Fibroblast of lung (primary cell): ENCODE results near the gene KCND1. TPM values are rescaled to one million over a fixed set of nuclear protein-coding genes. Genes with fewer than 3 reads are reported as not detected.

Experiments
- DNase-seq, 2 donors: peaks; one replicate each; pipeline versions ENCODE4 v3.0.0 to v3.0.0-alpha.2; 2010; ENCODE audit warnings: low read depth in 2 of 2
- H2AFZ ChIP-seq: 2 replicates; pipeline ENCODE4 v1.5.1; 2012; ENCODE audit warnings: low read length, control low read depth, inconsistent platforms
- H3K27ac ChIP-seq: 2 replicates; pipeline ENCODE4 v1.5.1; 2011; ENCODE audit warnings: low read length, control low read depth; ENCODE audit not compliant: insufficient read depth
- H3K27me3 ChIP-seq: 2 replicates; pipeline ENCODE4 v1.5.1; 2011; ENCODE audit warnings: mild to moderate bottlenecking, low read length; ENCODE audit not compliant: control insufficient read depth, insufficient read depth
- H3K36me3 ChIP-seq: 2 replicates; pipeline ENCODE4 v1.5.1; 2011; ENCODE audit warnings: low read length; ENCODE audit not compliant: control insufficient read depth, insufficient read depth
- H3K4me1 ChIP-seq: 2 replicates; pipeline ENCODE4 v1.5.1; 2011; ENCODE audit warnings: low read length; ENCODE audit not compliant: control insufficient read depth, insufficient read depth; ENCODE audit errors: extremely low read depth
- H3K4me2 ChIP-seq: 2 replicates; pipeline ENCODE4 v1.5.1; 2011; ENCODE audit warnings: low read length, control low read depth; ENCODE audit not compliant: insufficient read depth; ENCODE audit errors: extremely low read depth
- H3K4me3 ChIP-seq, 4 experiments: fragments of 200-600 bp in 1 of 4; sonication (generic) in 1 of 4; replicated peaks in 1 of 4; 2 replicates each; pipeline ENCODE4 v1.5.1; 2011 to 2016; ENCODE audit warnings: low read length in 4 of 4, low read depth in 3 of 4, mild to moderate bottlenecking in 3 of 4, control low read depth in 2 of 4, inconsistent platforms in 1 of 4, mixed read lengths in 1 of 4; ENCODE audit not compliant: insufficient read depth in 1 of 4; ENCODE audit errors: control extremely low read depth in 1 of 4
- H3K79me2 ChIP-seq: 2 replicates; pipeline ENCODE4 v1.5.1; 2012; ENCODE audit warnings: mild to moderate bottlenecking, low read length, inconsistent platforms; ENCODE audit not compliant: control insufficient read depth, insufficient read depth
- H3K9ac ChIP-seq: 2 replicates; pipeline ENCODE4 v1.5.1; 2011; ENCODE audit warnings: mild to moderate bottlenecking, low read length, control low read depth; ENCODE audit not compliant: insufficient read depth
- H3K9me3 ChIP-seq: 2 replicates; pipeline ENCODE4 v1.5.1; 2012; ENCODE audit warnings: low read depth, low read length; ENCODE audit not compliant: control insufficient read depth, insufficient read depth
- H4K20me1 ChIP-seq: 2 replicates; pipeline ENCODE4 v1.5.1; 2011; ENCODE audit warnings: low read length; ENCODE audit not compliant: control insufficient read depth, insufficient read depth; ENCODE audit errors: extremely low read depth
- EZH2 ChIP-seq: IDR thresholded peaks from 2 replicates; pipeline ENCODE4 v1.5.1; 2012; ENCODE audit warnings: low read length, control low read depth, mild to moderate bottlenecking; ENCODE audit errors: missing control alignments
- polyA plus RNA-seq, 2 donors: library from polyadenylated mRNA; depleted of rRNA in 1 of 2; stranded (reverse) in 1 of 2; unstranded in 1 of 2; fragments of >200 nt; gene quantifications; 2 replicates each; pipeline ENCODE4 v1.2.1, GENCODE V29; 2011 to 2012; ENCODE audit warnings: missing spikeins in 1 of 2
- total RNA-seq: library from RNA; depleted of rRNA; stranded (reverse); fragments of >200 nt; gene quantifications from 2 replicates; pipeline ENCODE4 v1.2.1, GENCODE V29; 2014
- TF ChIP-seq, protein P1 (sequence below), 2 donors: IDR thresholded peaks in 1 of 2; conservative IDR thresholded peaks in 1 of 2; 1 replicate in 1 of 2; 2 replicates in 1 of 2; pipeline ENCODE4 v1.5.1; 2011 to 2012; ENCODE audit warnings: low read length in 2 of 2, control low read depth in 1 of 2, inconsistent platforms in 1 of 2, low read depth in 1 of 2, mild to moderate bottlenecking in 1 of 2

The KCND1 gene
- total and polyA plus RNA-seq, 2 donors (not counting 1 experiment from before 2014, with no cell fraction given), result 0.41 to 1.3 TPM

GRCh38 chrX:48940404-48940955 lies 31.2 kb downstream of the KCND1 start:
- TF ChIP-seq EZH2, result no peak
- TF ChIP-seq, protein P1, sequence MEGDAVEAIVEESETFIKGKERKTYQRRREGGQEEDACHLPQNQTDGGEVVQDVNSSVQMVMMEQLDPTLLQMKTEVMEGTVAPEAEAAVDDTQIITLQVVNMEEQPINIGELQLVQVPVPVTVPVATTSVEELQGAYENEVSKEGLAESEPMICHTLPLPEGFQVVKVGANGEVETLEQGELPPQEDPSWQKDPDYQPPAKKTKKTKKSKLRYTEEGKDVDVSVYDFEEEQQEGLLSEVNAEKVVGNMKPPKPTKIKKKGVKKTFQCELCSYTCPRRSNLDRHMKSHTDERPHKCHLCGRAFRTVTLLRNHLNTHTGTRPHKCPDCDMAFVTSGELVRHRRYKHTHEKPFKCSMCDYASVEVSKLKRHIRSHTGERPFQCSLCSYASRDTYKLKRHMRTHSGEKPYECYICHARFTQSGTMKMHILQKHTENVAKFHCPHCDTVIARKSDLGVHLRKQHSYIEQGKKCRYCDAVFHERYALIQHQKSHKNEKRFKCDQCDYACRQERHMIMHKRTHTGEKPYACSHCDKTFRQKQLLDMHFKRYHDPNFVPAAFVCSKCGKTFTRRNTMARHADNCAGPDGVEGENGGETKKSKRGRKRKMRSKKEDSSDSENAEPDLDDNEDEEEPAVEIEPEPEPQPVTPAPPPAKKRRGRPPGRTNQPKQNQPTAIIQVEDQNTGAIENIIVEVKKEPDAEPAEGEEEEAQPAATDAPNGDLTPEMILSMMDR (conservative IDR thresholded peaks at IDR 0.05 in 1 of 2, IDR thresholded peaks at IDR 0.05 in 1 of 2; ENCODE audit: low read depth in 1 of 2, low read length in 2 of 2), result no peak

GRCh38 chrX:48939524-48940228 lies 32.0 kb downstream of the KCND1 start:
- no peaks in the 10 kb centered on the region for H4K20me1 ChIP-seq
- peaks cover 10% of the 10 kb centered on the region for H3K79me2 ChIP-seq

More at GRCh38 chrX:48940404-48940955, 31.2 kb downstream of the KCND1 start:
- no peaks in the 10 kb centered on the region for H3K27me3 ChIP-seq
- no peaks in the 10 kb centered on the region for H3K4me1 ChIP-seq
- no peaks in the 10 kb centered on the region for H4K20me1 ChIP-seq
- H3K4me2 ChIP-seq, result no peak overlapping the region
- H3K27ac ChIP-seq, result no peak overlapping the region
- no peak overlapping the region for H3K9ac ChIP-seq
- H2AFZ ChIP-seq, result no peak overlapping the region
- no peaks in the 10 kb centered on the region for H3K9me3 ChIP-seq
- no peaks in the 10 kb centered on the region for H3K36me3 ChIP-seq
- H3K79me2 ChIP-seq, result peaks cover 13% of the 10 kb centered on the region
- H3K4me3 ChIP-seq, result no peak overlapping the region
- no peak for DNase-seq

GRCh38 chrX:48938721-48939425 lies 32.8 kb downstream of the KCND1 start:
- peaks cover 2% of the 10 kb centered on the region for H3K36me3 ChIP-seq

More at GRCh38 chrX:48939524-48940228, 32.0 kb downstream of the KCND1 start:
- no peak overlapping the region for H3K9ac ChIP-seq
- H3K36me3 ChIP-seq, result no peaks in the 10 kb centered on the region
- H3K4me3 ChIP-seq, result no peak overlapping the region
- H3K27ac ChIP-seq, result no peak overlapping the region
- H3K9me3 ChIP-seq, result no peaks in the 10 kb centered on the region
- no peaks in the 10 kb centered on the region for H3K27me3 ChIP-seq
- no peak overlapping the region for H2AFZ ChIP-seq
- no peak overlapping the region for H3K4me2 ChIP-seq
- no peaks in the 10 kb centered on the region for H3K4me1 ChIP-seq
- TF ChIP-seq, protein P1 (conservative IDR thresholded peaks at IDR 0.05 in 1 of 2, IDR thresholded peaks at IDR 0.05 in 1 of 2; ENCODE audit: low read depth in 1 of 2, low read length in 2 of 2), result no peak
- TF ChIP-seq EZH2, result no peak
- no peak for DNase-seq

More at GRCh38 chrX:48938721-48939425, 32.8 kb downstream of the KCND1 start:
- Histone ChIP-seq H4K20me1 (no peaks in the 10 kb centered on the region), H2AFZ (no peak overlapping the region), H3K9ac (no peak overlapping the region), H3K9me3 (no peaks in the 10 kb centered on the region), H3K4me2 (no peak overlapping the region), H3K4me3 (no peak overlapping the region), H3K27ac (no peak overlapping the region), H3K27me3 (no peaks in the 10 kb centered on the region), H3K4me1 (no peaks in the 10 kb centered on the region), H3K79me2 (peaks cover 5% of the 10 kb centered on the region)
- no peak for TF ChIP-seq EZH2
- TF ChIP-seq, protein P1 (conservative IDR thresholded peaks at IDR 0.05 in 1 of 2, IDR thresholded peaks at IDR 0.05 in 1 of 2; ENCODE audit: low read depth in 1 of 2, low read length in 2 of 2), result no peak
- no peak for DNase-seq
